T-helper 2 cell (primary cell): ENCODE data around the gene ADAMTS15.

Experiments used
- DNase-seq, 5 experiments: peaks; one replicate each; pipeline versions ENCODE4 v3.0.0 to v3.0.0-alpha.2; 2012 to 2022

The ADAMTS15 gene

DNA sequence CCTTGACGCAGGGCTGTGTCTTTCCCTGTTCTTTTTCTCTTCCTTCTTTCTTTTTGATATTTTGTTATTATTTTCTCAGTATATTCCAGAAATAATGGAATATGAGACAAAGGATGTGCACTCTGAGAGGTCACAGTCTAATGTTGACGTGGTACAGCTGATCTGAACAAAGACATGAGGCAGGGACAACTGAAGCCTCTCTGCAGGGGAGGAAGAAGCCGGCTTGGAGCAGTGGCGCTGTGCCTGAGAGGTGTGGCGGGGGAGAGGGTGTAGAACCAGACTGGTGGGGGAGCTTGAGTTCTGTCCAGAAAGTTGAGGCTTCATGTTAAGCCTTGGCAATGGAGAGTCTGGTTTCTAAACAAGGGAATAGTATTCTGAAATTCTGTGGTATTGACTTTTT is 34.7 kb downstream of the ADAMTS15 start:
- DNase-seq, result no peak

DNA sequence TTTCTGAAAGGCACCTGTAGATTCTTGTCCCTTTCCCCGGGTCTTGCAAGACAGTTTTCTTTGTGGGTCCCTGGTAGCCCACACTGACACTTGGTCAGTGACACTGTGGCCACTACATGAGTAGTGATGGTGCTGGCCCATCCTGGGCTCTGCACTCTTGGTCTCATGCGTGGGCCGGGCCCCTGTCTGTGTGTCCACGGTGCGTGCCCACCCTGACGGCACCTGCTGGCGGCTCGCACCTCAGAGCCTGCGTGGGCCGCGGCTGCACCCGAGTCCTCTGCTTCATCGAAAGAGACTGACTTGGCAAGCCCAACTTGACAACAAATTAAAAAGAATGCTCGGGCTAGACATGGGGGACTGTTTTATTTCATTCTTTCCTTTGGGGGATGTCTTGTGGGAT is 37.5 kb downstream of the ADAMTS15 start:
- DNase-seq, result no peak

DNA sequence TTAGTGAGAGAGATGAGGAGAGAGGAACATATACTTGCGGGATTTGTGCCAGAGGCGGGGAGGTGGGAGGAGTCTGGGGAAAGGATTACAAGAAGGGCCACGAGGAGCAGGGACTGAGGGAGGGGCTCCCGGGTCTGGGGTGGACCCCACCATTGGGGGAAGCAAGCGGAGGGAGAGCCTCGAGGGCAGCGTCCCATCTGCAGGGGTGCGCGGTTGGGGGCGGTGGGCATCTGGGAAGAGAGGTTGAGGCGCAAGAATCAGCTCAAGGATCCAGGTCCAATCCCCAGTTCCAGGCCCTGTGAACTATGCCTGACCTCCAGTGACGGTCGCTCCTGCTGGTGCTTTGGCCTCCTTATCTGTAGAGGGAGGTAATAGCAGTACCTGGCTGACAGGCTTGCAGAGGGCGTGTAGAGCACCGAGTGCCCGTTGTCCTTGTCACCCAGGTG is 38.0 kb downstream of the ADAMTS15 start:
- no peak for DNase-seq

DNA sequence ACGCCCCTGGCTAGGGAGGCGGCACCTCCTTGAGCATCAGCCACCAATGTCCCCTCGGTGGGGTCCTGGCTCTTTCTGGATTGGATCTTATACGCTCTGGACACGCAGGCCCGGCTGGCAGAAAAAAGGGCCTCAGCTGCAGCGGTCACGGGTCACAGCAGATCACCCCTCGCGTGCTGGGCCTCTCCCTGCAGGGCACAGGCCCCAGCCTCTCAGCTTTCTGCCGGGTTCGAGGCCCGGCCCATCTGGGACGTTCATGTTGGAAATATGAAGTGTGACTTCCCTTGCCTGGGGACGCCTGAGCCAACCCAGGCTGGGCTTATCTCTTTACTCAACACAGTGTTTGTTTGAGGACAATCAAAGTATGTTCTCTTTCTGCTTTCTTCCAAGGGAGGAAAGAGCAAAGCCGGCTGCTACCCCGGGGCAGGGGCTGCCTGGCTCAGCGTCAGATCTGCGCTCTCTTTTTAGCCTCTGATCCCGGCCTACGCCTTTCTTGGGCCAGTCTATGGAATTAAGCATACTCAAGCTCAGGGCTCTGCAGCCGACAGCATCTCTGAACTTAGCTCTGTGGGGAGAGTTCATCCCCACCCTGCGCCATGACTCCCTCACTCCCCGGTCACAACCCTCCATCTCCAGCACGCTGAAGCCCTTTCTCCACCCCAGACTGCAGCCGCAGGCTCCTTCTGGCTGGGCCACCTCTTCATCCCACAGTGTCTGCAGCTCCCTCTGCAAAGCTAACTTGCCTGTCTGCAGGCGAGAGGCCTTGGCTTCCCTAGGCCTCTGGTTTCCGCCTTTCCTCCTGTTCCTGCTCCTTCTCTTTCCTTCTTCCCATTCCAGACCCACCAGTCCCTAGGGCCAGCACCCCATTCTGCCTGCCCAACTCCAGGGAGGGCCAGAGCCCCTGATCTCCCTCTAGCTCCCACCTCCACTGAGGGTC is 38.8 kb downstream of the ADAMTS15 start:
- no peak for DNase-seq

DNA sequence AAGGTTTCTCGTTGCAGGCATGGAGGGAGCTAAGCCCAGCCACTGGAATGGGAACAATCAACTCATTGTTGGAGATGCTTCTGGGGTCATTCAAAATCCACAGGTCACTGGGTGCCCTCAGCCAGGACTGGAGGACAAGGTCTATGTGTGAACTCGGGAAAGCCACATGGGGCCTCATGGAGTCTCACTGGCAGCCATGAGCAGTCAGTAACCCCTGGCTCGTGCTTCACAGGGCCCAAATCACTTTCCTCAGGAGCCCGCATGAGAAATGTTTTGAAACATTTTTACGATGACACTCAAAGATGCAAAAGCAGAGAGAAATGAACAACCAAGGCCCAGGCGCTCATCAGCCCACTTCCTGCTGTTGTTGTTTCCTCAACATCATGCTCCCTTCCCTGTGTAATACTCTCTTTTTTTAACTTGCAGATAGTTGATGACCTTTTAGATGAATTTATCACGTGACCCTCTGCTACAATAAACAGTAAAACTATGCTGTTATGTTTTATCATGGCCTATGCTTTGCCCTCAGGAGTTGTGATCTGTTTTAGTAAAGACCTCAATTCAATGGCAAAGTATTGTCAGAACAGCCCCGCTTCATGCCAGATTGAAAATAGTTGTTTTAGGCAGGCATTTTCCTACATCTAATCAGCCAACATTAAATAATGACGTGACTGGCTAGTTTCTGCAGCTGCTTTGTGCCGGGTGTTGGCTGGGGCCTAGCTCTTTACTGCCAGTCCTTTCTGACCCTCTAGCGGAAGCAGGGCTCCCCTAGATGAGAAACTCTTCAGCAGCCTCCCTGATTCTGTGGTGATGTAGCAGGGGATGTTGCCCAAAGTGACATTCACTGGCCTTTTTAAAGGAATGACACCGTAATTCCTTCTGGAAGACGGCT is 39.7 kb downstream of the ADAMTS15 start:
- peak in 1 of 5 experiments; percentile 24 for DNase-seq

DNA sequence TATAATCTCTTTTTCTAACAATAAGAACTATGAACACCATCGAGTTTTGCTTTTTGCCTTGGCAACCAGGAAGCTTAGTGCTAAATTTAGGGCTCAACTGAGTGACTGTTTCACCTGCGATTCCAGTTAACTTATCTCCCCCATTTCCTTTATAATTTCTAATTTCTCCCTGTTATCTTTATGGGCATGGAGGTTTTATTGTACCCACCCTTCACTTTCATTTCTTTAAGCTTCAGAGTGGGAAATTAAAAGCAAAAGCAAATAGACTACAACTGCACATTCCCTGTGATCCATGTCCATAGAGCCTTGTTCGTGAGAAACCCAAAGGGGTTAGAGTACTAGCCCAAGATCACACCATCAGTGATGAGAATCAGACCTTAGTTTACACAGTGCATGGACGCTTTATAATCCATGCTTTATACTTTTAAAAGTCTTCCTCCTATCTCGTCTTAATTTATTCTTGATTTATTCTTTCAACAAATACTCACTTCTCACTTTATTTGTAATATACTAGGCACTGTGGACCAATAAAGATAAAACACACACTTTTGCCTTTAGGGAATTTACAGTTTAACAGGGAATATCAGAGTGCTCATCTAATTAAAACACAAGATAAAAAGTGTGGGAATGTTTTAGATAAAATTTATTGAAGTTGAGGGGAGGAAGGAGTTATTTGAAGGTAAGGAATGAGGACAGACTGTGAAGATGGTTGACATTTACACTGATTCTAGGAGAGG is 40.6 kb downstream of the ADAMTS15 start:
- no peak for DNase-seq

DNA sequence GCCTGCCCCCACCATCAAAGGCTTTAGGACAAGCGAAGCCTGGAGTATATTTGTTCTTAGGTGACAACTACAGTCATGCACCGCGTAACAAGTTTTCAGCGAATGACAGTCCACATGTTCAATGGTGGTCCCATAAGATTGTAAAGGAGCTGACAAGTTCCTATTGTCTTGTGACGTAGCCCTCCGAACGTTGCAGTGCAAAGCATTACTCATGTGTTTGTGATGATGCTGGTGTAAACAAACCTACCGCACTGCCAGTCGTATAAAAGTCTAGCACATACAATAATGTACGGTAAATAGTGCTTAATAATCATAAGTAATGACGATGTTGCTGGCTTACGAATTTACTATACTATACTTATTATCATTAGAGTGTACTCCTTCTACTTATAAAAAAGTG is 41.3 kb downstream of the ADAMTS15 start:
- DNase-seq, result no peak

DNA sequence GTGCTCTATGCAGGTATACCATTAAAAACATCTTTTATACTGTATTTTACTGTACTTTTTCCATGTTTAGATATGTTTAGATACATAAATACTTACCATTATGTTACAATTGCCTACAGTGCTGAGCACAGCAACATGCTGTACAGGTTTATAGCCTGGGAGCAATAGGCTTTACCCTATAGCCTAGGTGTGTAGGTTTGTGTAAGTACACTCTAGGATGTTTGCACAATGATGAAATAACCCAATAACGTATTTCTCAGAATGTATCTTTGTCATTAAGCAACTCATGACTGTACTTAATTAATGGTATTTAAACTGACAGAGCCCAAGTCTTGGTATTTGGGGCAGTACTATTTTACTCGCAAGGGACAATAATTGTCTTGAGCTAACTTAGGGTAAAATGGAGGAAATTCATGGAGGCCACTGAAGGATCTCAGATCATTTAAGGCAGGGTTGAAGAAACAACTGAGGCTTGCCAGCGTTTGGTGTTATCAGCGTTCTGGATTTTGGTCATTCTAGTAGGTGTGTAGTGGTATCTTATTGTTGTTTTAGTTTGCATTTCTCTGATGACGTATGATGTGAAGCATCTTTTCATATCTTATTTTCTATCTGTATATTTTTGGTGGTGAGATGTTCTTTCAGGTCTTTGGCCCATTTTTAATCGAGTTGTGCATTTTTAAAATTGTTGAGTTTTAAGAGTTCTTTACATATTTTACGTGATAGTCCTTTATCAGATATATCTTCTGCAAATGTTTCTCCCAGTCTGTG is 42.4 kb downstream of the ADAMTS15 start:
- DNase-seq, result no peak

DNA sequence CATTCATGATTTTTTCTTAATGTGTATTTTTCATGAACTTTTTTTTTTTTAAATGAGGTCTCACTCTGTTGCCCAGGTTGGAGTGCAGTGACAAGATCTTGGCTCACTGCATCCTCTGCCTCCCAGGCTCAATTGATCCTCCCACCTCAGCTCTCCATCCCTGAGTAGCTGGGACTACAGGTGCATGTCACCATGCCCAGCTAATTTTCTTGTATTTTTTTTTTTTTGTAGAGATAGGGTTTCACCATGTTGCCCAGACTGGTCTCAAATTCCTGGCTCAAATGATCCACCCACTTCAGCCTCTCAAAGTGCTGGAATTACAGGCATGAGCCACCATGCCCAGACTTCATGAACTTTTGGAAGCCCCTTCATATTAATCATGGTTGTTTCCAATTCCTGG is 49.7 kb downstream of the ADAMTS15 start:
- no peak for DNase-seq

DNA sequence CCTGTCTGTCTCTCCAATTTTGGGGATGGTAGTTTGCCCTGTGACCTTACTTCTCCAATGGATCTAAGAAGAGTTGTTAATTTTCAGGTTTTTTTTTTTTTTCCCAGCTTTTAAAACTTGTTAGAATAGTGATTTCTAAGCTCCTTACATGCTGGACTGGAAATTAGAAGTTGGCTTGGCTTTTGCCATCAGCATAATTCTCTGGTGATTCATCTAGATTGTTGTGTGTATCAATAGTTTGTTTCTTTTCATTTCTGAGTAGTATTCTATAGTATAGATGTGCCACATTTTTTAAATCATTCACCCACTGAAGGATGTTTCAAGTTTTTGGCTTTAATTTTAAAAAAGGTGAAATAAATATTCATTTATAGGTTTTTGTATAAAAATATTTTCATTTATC is 51.4 kb downstream of the ADAMTS15 start:
- DNase-seq, result no peak

DNA sequence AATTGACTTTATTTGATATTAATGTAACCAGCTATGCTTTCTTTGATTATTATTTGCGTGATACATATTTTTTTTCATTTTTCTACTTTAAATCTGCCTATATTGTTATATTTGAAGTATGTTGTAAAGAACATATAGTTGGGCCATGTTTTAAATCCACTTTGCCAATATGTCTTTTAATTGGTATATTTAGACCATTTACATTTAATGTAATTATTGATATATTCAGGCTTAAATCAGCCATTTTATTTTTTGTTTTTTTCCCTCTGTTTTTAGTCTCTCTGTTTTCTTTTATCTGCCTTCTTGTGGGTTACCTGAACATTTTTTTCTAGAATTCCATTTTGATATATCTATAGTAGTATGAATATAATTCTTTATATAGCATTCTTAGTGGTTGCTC is 55.9 kb downstream of the ADAMTS15 start:
- DNase-seq, result no peak

DNA sequence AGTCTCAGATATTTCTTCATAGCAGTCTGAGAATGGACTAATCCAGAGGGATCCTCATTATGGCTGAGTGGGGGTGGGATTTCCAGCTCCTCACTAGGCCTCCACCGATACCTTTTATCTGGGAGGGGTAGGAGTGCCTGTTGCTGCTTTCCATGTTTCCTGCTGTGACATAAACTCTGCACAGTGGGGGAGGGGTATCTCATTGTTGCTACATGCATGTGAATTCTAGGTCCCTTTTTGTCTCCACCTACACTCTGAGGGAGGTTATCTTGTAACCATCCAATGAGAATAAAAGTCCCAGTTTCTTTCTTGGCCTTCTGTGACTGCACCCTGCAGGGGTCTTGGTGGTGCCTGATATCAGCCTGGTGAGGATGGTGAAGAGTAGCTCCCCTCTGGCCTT is 60.5 kb downstream of the ADAMTS15 start:
- DNase-seq, result no peak

DNA sequence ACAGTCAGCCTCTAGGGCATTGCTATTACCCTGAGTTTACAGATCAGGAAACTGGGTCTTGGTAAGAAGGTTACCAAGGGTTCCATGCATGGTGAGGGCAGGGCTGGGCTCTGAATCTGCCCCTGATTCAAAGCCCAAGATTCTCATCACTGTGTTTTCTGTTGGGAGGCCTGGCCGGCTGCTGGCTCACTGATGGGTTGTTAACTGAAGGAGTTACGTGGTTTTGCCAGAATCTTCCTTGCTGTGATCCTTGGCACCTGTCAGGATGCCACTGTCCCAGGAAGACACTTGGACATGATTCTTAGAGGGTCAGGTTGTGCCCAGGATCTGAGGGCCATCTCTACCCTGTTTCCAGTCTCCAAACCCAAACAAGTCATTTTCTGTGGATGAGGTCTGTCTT is 61.5 kb downstream of the ADAMTS15 start:
- DNase-seq, result no peak

DNA sequence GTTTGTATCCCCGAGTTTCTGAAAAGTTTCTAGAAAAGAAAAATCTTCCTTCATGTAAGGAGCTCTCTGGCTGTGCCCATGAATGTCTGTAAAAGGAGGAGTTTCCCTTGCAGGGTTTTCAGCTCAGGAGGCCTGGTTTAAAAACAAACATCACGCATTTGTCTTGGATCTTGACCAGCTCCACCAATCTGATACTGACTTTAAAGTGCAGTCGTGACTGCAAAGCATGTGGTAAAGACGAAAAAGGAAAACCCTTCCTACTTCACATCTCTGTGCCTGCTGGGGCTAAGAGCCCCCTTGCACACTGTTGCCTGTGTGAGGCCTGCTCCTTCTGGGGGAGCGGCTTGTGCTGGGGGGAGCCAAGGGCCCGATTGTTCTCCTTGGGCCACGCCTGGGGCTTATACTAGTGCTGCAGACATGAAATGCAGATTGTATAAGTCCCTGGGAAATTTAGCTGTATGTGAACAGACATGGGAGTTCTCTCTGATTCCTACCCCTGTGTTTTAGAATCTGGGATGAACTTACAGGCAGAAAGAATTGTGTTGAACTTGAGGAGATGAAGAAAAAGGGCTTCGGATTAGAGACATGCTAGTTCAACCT is 62.1 kb downstream of the ADAMTS15 start:
- DNase-seq, result no peak

DNA sequence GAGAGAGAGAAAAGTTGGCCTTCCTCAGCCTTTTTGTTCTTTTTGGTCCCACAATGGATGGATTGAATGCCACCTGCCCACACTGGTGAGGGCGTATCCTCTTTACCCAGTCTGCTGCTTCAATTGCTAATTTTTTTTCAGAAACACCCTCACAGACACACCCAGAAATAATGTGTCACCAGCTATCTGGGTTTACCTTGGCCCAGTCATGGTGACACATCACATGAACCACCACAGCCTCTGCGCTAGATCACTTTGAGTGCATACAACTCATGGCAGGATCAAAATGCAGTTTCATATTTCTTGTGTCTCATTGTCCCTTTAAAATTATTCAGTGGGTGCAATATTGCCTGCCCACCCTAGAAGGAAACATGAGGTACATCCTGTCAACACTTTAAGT is 63.3 kb downstream of the ADAMTS15 start:
- DNase-seq, result no peak

DNA sequence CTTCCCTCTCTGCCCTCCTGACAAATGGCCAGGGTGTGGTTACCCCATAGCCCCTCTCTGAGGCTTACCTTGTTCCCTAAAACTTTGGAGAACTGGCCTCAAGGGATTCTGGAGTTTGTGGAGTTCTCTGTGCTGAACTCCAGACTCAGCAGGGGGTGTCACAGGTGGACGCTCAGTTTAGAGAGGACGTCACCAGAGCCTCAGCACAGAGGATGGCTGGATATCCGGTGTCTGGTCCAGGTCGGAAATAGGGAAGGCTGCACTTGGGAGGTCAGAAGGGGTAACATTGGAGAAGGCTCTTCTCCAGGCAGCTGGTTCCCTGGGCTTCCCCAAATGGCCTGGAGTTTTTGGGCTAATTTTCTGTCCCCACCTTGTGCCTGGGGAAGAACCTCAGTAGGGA is 64.2 kb downstream of the ADAMTS15 start:
- no peak for DNase-seq

DNA sequence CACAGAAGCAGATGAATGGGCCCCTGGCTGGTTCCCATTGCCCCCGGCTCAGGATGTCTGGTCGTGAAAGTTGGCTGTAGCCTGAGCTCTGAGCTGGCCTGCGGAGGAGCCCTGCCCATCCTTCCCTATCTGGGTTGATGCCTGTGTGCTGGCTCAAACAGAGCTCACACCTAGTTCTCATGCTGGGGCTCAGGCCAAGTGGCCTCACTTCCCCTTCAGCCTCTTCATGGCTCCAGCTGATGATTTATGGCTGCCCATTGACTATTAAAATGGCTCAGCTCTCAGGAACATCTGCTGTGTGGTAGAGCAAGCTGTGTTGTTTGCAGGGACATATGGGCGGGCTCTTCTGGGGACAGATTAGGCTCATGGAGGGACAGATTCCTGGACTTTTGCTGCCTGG is 64.7 kb downstream of the ADAMTS15 start:
- no peak for DNase-seq

DNA sequence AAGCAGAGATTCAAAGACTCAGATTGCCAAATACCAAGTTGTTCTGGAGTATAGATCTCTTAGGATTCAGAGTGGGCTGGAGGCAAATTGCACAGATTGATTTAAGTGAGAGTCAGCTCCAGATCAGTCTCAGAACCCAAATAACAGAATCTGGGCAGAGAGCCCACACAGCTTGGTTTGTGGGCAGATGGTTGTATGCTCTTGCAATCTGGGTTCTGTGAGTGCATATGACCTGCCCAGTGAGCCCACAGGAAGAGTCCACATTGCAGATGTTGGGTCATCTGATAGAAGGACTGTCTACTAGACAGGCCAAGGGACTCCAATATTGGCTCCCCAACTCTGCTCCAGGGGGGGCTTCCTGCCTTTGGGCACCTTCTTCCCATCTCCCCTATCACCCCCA is 65.9 kb downstream of the ADAMTS15 start:
- no peak for DNase-seq

DNA sequence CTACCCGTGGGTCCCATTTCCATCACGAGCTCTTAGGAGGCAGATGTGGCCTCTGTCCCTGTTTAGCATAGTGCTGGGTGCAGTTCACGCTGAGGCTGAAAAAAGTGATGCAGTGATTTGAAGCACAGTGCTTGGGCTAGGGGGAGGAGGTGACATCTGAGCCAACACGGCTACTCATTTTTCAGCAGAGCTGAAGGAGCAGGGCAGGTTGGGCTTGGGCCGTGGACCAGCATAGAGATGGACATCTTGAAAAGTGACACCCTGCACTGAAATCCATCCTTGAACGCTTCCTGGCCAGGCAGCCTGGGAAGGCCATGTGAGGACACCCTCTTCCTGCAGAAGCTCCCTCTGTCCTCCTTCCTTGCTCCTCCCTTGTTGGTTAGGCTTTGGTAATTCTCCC is 66.4 kb downstream of the ADAMTS15 start:
- no peak for DNase-seq

DNA sequence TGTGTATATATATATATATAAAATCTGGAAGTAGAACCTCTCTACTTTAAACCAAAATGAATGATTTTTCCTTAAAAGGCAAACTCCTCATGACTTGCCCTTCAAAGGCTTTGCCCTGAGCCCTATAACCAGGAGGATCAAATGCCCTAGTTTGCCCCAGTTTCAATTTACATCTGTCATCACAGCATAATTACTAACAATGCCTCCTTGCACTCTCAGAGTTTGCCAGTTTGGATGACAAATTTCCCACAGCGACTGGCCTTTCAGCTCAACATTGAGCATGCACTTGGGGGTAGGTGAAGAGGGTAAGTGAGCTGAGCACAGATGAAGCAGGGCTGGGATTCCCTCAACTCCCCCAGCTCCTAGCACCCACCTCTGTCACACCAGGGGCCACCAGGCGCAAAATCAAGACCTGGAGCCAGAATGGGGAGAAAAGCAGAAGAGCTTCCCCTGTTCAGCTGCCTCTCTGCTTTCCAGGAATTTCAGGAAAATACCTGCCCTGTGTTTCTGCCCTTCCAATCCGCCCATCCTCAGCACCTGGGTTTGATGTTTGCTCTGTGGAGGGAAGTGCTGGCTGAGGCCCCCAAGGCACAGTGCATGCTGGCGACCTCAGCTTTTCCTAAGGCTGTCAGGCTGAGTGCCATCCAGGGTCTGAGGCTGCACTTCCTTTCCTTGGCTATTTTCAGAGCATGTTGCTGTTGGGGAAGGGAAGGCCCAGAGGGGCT is 67.5 kb downstream of the ADAMTS15 start:
- DNase-seq, result no peak
